VCaP (cell line): ENCODE data around the gene AIF1.

Experiments used
- H3K27ac ChIP-seq: fragments of 450-650 bp; 2 replicates; pipeline ENCODE4 v1.5.1; 2017
- CTCF ChIP-seq: fragments of 450-650 bp; conservative IDR thresholded peaks from 2 replicates; pipeline ENCODE4 v1.5.1; 2017; ENCODE audit warnings: mild to moderate bottlenecking, moderate library complexity

Gene AIF1

GRCh38 chr6:31665501-31666336 is 50.7 kb downstream of the AIF1 start, which contains the start of gene CSNK2B:
Gene CSNK2B (plus strand): TSS chr6:31666080. CDS start chr6:31666832, 752 bp downstream.
- peak within 1 kb of the TSS; percentile 91 for H3K27ac ChIP-seq
- TF ChIP-seq CTCF: no peak

GRCh38 chr6:31666337-31666965 is 51.4 kb downstream of the AIF1 start:
- no peak for TF ChIP-seq CTCF
- peak overlapping the region; percentile 91 for H3K27ac ChIP-seq
